ENCODE data around the gene CNP. TPM values are rescaled to one million over a fixed set of nuclear protein-coding genes. Genes with fewer than 3 reads are reported as not detected.

Gene CNP
- total RNA-seq, 1 experiment from 2014 or later = 78.5 TPM

GRCh38 chr17:41941168-41941567 is 25.4 kb upstream of the CNP start:
- Histone ChIP-seq H3K79me1 (ENCODE audit: insufficient read depth, low read depth, low read length, poor library complexity, severe bottlenecking) (no peaks in the 10 kb centered on the region), H3K23ac (ENCODE audit: insufficient read length, low read depth, low read length) (no peak overlapping the region), H3K4ac (ENCODE audit: low read depth, low read length) (no peak overlapping the region), H3K23me2 (ENCODE audit: insufficient read length, low read depth, low read length, poor library complexity, severe bottlenecking) (no peaks in the 10 kb centered on the region), H4K5ac (ENCODE audit: insufficient read length, low read depth, low read length) (no peak overlapping the region), H2AFZ (ENCODE audit: low read length) (no peak overlapping the region), H3K4me1 (ENCODE audit: insufficient read depth, low read length) (no peaks in the 10 kb centered on the region), H3K56ac (ENCODE audit: insufficient read length, low read depth, low read length) (no peak overlapping the region), H3K14ac (ENCODE audit: insufficient read depth, low read length) (no peak overlapping the region), H3K9me3 (ENCODE audit: control insufficient read depth, low read depth, low read length) (no peaks in the 10 kb centered on the region), H2BK15ac (ENCODE audit: low read depth, low read length) (no peak overlapping the region), H2BK20ac (ENCODE audit: low read depth, low read length, poor library complexity, severe bottlenecking) (no peak overlapping the region), H4K20me1 (ENCODE audit: control insufficient read depth, insufficient read depth, insufficient read length) (no peaks in the 10 kb centered on the region), H3K27ac (ENCODE audit: insufficient read length, low read depth, low read length) (no peak overlapping the region), H3K79me2 (ENCODE audit: insufficient read depth, low read length) (no peaks in the 10 kb centered on the region), H2BK5ac (ENCODE audit: insufficient read length, low read length) (no peak overlapping the region), H2AK5ac (ENCODE audit: insufficient read length, low read length) (no peak overlapping the region), H3K18ac (ENCODE audit: insufficient read length, low read depth, low read length) (no peak overlapping the region), H3K27me3 (ENCODE audit: insufficient read depth, low read length) (no peaks in the 10 kb centered on the region), H3T11ph (ENCODE audit: low read length) (no peak overlapping the region), H3K9ac (ENCODE audit: extremely low read depth, insufficient read length, low read length) (no peak overlapping the region), H4K8ac (replicated peaks; ENCODE audit: insufficient read length, low read depth, low read length) (no peak overlapping the region), H2BK120ac (ENCODE audit: low read depth, low read length, poor library complexity, severe bottlenecking) (no peak overlapping the region), H4K91ac (ENCODE audit: insufficient read length, low read depth, low read length) (no peak overlapping the region), H3K4me2 (ENCODE audit: insufficient read depth, insufficient read length, low read length) (no peak overlapping the region), H2BK12ac (ENCODE audit: insufficient read length, low read depth, low read length) (no peak overlapping the region)
- H3K27me3 Mint-ChIP-seq (ENCODE audit: low read depth) = no peaks in the 10 kb centered on the region
- H3K36me3 Mint-ChIP-seq (ENCODE audit: insufficient read depth in 1 of 3, low read depth in 3 of 3) = no peaks in the 10 kb centered on the region
- H3K4me3 Mint-ChIP-seq = no peak overlapping the region
- TF ChIP-seq CTCF (conservative IDR thresholded peaks at IDR 0.05) = no peak
- H3K27ac Mint-ChIP-seq = peak overlapping the region in 2 of 3 experiments; percentile 6 to 10; a peak in 1 of 7 replicates
- H3K4me1 Mint-ChIP-seq = no peaks in the 10 kb centered on the region; a peak in 1 of 4 replicates
- WGBS (ENCODE audit: extremely low coverage, insufficient read length, low lambda C conversion rate) = no CpG with 5 or more reads among the region's 5 CpGs
- no peak for DNase-seq
- no peaks in the 10 kb centered on the region; a peak in 1 of 5 replicates for H3K9me3 Mint-ChIP-seq
